ENCODE data around the gene ACTRT2. TPM values are rescaled to one million over a fixed set of nuclear protein-coding genes. Genes with fewer than 3 reads are reported as not detected.
A peak's percentile ranks its signal among the peaks of the same experiment; 100 is the strongest.

The ACTRT2 gene
- total RNA-seq, 1 donor from 2014 or later = not detected

GRCh38 chr1:3063379-3064295, 42.4 kb downstream of the ACTRT2 start:
- peaks cover 2 to 26% of the 10 kb centered on the region in 2 donors for H3K36me3 ChIP-seq
- peak overlapping the region in 1 of 2 donors; percentile 95 for H3K4me3 ChIP-seq
- H3K9me3 ChIP-seq = no peaks in the 10 kb centered on the region
- H3K27ac ChIP-seq = peak overlapping the region; percentile 40 to 100
- TF ChIP-seq, protein P1, sequence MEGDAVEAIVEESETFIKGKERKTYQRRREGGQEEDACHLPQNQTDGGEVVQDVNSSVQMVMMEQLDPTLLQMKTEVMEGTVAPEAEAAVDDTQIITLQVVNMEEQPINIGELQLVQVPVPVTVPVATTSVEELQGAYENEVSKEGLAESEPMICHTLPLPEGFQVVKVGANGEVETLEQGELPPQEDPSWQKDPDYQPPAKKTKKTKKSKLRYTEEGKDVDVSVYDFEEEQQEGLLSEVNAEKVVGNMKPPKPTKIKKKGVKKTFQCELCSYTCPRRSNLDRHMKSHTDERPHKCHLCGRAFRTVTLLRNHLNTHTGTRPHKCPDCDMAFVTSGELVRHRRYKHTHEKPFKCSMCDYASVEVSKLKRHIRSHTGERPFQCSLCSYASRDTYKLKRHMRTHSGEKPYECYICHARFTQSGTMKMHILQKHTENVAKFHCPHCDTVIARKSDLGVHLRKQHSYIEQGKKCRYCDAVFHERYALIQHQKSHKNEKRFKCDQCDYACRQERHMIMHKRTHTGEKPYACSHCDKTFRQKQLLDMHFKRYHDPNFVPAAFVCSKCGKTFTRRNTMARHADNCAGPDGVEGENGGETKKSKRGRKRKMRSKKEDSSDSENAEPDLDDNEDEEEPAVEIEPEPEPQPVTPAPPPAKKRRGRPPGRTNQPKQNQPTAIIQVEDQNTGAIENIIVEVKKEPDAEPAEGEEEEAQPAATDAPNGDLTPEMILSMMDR (IDR thresholded peaks at IDR 0.05) = no peak
- H3K4me1 ChIP-seq = peaks cover 6 to 32% of the 10 kb centered on the region in 2 donors
- H3K27me3 ChIP-seq = no peaks in the 10 kb centered on the region
- intact Hi-C loops (cut with DNase I) = loop anchor here (2.0 to 5.0 kb wide), 3 partner anchors 51 to 187 kb away; no protein-coding TSS in a partner anchor
- DNase-seq (ENCODE audit: low spot score in 2 of 2) = peak in 1 of 2 donors; percentile 63

GRCh38 chr1:3064296-3064850, 43.1 kb downstream of the ACTRT2 start:
- Histone ChIP-seq H3K27ac (peak overlapping the region in 1 of 2 donors; percentile 100), H3K4me3 (peak overlapping the region in 1 of 2 donors; percentile 95), H3K9me3 (no peaks in the 10 kb centered on the region), H3K36me3 (peaks cover 2 to 21% of the 10 kb centered on the region in 2 donors), H3K27me3 (no peaks in the 10 kb centered on the region), H3K4me1 (peaks cover 6 to 32% of the 10 kb centered on the region in 2 donors)
- TF ChIP-seq, protein P1 (IDR thresholded peaks at IDR 0.05) = no peak
- intact Hi-C loops (cut with DNase I) = loop anchor here (2.0 to 5.0 kb wide), 2 partner anchors 137 to 188 kb away; no protein-coding TSS in a partner anchor
- peak in 1 of 2 donors; percentile 57 for DNase-seq (ENCODE audit: low spot score in 2 of 2)

DNA sequence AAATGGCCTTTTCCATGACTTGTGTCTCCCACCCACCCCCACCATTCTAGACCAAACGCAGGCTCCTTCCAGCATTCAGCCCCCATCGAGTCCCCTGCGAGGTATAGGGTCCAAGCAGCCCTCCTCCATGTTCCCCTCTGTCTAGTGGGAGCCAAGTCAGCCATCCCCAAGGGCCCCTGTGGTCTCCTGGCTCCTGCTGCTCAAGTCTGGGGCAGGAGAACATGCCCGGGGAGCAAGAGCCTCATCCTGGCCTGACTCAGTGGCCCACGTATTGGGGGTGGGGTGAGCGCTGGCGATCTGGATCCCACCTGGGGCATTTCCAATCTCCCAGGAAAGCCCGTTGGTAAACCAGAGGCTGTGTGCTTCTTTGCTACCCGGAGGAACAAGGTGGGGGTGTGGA, 43.6 kb downstream of the ACTRT2 start:
- Histone ChIP-seq H3K36me3 (peaks cover 0 to 21% of the 10 kb centered on the region in 2 donors), H3K27ac (peak overlapping the region in 1 of 2 donors; percentile 100), H3K4me1 (peaks cover 6 to 32% of the 10 kb centered on the region in 2 donors), H3K9me3 (no peaks in the 10 kb centered on the region), H3K27me3 (no peaks in the 10 kb centered on the region), H3K4me3 (peak overlapping the region in 1 of 2 donors; percentile 95)
- intact Hi-C loops (cut with DNase I) = loop anchor here (2.0 to 5.0 kb wide), 2 partner anchors 138 to 188 kb away; no protein-coding TSS in a partner anchor
- peak in 1 of 2 donors; percentile 62 for DNase-seq (ENCODE audit: low spot score in 2 of 2)
- TF ChIP-seq, protein P1 (IDR thresholded peaks at IDR 0.05) = no peak

DNA sequence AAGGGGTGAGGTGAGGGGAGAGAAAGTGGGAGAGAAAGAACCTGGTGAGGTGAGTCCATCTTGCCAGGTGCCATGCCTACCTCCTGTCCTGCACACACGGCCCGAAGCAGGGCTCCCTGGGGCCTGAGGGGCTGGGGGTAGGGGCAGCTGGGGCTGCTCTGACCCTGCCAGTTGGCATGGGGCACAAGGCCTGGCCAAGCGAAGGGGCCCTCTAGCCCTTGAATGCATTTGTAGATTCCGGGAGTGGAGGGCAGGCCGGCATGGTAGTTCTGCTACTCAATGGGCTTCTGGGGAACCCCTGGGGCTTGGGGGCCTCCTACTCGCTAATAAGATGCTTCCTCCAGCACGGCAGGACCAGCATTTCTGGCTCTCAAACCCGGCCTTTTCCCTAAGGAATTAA, 44.1 kb downstream of the ACTRT2 start:
- intact Hi-C loops (cut with DNase I) = loop anchor here (2.0 kb wide), 1 partner anchor 189 kb away; no protein-coding TSS in a partner anchor
- TF ChIP-seq, protein P1 (IDR thresholded peaks at IDR 0.05) = no peak
- Histone ChIP-seq H3K9me3 (no peaks in the 10 kb centered on the region), H3K27me3 (no peaks in the 10 kb centered on the region), H3K36me3 (peaks cover 0 to 16% of the 10 kb centered on the region in 2 donors), H3K27ac (peak overlapping the region in 1 of 2 donors; percentile 100), H3K4me1 (peaks cover 6 to 32% of the 10 kb centered on the region in 2 donors), H3K4me3 (peak overlapping the region in 1 of 2 donors; percentile 95)
- peak in 1 of 2 donors; percentile 61 for DNase-seq (ENCODE audit: low spot score in 2 of 2)

GRCh38 chr1:3065797-3066196, 44.5 kb downstream of the ACTRT2 start:
- Histone ChIP-seq H3K36me3 (peaks cover 0 to 16% of the 10 kb centered on the region in 2 donors), H3K27me3 (no peaks in the 10 kb centered on the region)

More at GRCh38 chr1:3065797-3066196, 44.5 kb downstream of the ACTRT2 start:
- peaks cover 6 to 32% of the 10 kb centered on the region in 2 donors for H3K4me1 ChIP-seq
- peak in 1 of 2 donors; percentile 59 for DNase-seq (ENCODE audit: low spot score in 2 of 2)
- H3K4me3 ChIP-seq = peak overlapping the region in 1 of 2 donors; percentile 95
- TF ChIP-seq, protein P1 (IDR thresholded peaks at IDR 0.05) = no peak
- no peaks in the 10 kb centered on the region for H3K9me3 ChIP-seq
- H3K27ac ChIP-seq = peak overlapping the region in 1 of 2 donors; percentile 100
- intact Hi-C loops (cut with DNase I) = loop anchor here (1.0 to 2.0 kb wide), 5 partner anchors 189 to 357 kb away; no protein-coding TSS in a partner anchor

Measured in ascending aorta (tissue), 2 donors.